Psoas muscle (tissue), 8 donors: ENCODE results near the gene TMEM135. TPM values are rescaled to one million over a fixed set of nuclear protein-coding genes. Genes with fewer than 3 reads are reported as not detected.

Source experiments
- ATAC-seq, 4 donors: fragments of 200-7000 bp; cut with Tn5 transposase; one replicate each; pipeline ENCODE4 v1.9.1; 2020; ENCODE audit warnings: moderate library complexity in 3 of 4, mild to moderate bottlenecking in 2 of 4
- DNase-seq, 2 donors: peaks; one replicate each; pipeline ENCODE4 v3.0.0-alpha.2; 2020
- H3K27ac ChIP-seq: fragments of 200-600 bp; one replicate; pipeline ENCODE4 v1.8.0; 2022
- H3K27me3 ChIP-seq, 3 donors: fragments of 200-600 bp in 1 of 3; one replicate each; pipeline versions ENCODE4 v1.6.1 to v1.8.0; 2013 to 2022; ENCODE audit warnings: low read length in 2 of 3, mild to moderate bottlenecking in 2 of 3, moderate library complexity in 1 of 3; ENCODE audit not compliant: insufficient read depth in 3 of 3
- H3K36me3 ChIP-seq, 2 donors: fragments of 200-600 bp in 1 of 2; one replicate each; pipeline versions ENCODE4 v1.6.1 to v1.8.0; 2013 to 2022; ENCODE audit warnings: low read depth in 1 of 2, mild to moderate bottlenecking in 1 of 2, moderate library complexity in 1 of 2; ENCODE audit not compliant: insufficient read depth in 1 of 2
- H3K4me1 ChIP-seq: fragments of 200-600 bp; one replicate; pipeline ENCODE4 v1.8.0; 2022
- H3K4me3 ChIP-seq: fragments of 200-600 bp; one replicate; pipeline ENCODE4 v1.8.0; 2022; ENCODE audit warnings: mild to moderate bottlenecking
- H3K9me3 ChIP-seq: fragments of 200-600 bp; one replicate; pipeline ENCODE4 v1.8.0; 2022
- whole genome bisulfite sequencing, 3 donors: extraction: QIAGEN DNeasy Blood & Tissue Kit; methylation state at CpG; one replicate each; pipeline versions ENCODE4 v1.1.6 to v1.1.7; 2013; 5-methylcytosine and 5-hydroxymethylcytosine counted together
- intact Hi-C, 2 donors: fragments of 100-400 bp; cut with DNase I; formaldehyde crosslinking; loops; one replicate each; pipeline versions ENCODE4 v1.11.0 to v1.14.2; 2022
- polyA plus RNA-seq, 3 donors: library from polyadenylated mRNA; stranded (reverse); fragments of 200-250 nt; gene quantifications; one replicate each; pipeline ENCODE4 v1.2.3, GENCODE V29; 2013
- total RNA-seq, 4 donors: library from RNA; stranded (reverse); fragmentation: NEBNext Ultra II Directional in 2 of 4; extraction: Animal tissue kit (Norgen Biotek cat#: 25700) in 2 of 4; gene quantifications; one replicate each; pipeline versions ENCODE4 v1.2.1 to v1.2.4, GENCODE V29; 2021 to 2023
- TF ChIP-seq, protein P1 (sequence below): fragments of 200-600 bp; IDR thresholded peaks from one replicate; pipeline ENCODE4 v1.8.0; 2022; ENCODE audit warnings: antibody characterized with exemption
- donor health status: healthy with polysubstance abuse.
- donor health status: DM: no; HTN: no; CAD: no; lungs with moderate emphysema.
- donor health status: Bipolar disorder and iron deficiency.
- donor health status: healthy.
- donor health status: DM: yes; HTN: yes; CAD: no.
- donor health status: DM: no; HTN: no; CAD: no.
- donor health status: DM: no; HTN: no; CAD: no.
- donor health status: DM: yes; HTN: yes; CAD: no.

TMEM135 gene
- total and polyA plus RNA-seq, 7 donors, result 4.1 to 26.6 (median 9.4) TPM

DNA sequence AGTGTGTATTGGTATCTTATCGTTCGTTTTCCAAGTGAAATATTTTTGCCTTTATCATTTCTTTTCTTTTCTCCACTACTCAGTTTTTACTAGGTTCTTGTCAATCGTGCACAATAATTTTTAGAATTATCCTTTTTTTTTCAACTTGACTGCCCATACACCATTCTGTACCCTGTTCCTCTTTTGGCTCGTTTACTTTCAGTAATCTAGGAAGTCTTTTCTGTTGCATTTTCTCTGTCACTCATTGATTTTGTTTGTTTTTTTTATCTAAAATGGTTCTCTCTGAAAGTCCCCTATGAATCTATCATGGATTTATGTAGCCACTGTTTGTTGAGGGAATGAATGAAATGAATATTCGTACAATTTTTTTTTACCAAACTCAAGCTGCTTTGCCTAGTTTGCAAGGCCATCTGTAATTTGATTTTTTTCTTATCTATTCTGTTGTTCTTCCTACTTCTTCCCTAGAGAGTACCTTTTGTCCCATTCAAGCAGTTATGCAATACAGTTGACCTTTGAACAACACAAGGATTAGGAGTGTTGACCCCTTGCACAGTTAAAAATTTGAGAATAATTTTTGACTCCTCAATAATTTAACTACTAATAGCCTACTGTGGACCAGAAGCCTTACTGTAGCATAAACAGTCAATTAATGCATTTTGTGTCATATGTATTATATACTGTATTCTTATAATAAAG, 166.3 kb downstream of the TMEM135 start:
- no peaks in the 10 kb centered on the region for H3K9me3 ChIP-seq
- no peak for ATAC-seq
- WGBS, 3 donors, result 78 to 89% (median 88%) methylated on average over 5 of the region's 5 CpGs
- no peaks in the 10 kb centered on the region for H3K27me3 ChIP-seq
- no peak overlapping the region for H3K27ac ChIP-seq
- peaks cover 4% of the 10 kb centered on the region for H3K4me1 ChIP-seq
- H3K4me3 ChIP-seq, result no peak overlapping the region
- TF ChIP-seq, protein P1, sequence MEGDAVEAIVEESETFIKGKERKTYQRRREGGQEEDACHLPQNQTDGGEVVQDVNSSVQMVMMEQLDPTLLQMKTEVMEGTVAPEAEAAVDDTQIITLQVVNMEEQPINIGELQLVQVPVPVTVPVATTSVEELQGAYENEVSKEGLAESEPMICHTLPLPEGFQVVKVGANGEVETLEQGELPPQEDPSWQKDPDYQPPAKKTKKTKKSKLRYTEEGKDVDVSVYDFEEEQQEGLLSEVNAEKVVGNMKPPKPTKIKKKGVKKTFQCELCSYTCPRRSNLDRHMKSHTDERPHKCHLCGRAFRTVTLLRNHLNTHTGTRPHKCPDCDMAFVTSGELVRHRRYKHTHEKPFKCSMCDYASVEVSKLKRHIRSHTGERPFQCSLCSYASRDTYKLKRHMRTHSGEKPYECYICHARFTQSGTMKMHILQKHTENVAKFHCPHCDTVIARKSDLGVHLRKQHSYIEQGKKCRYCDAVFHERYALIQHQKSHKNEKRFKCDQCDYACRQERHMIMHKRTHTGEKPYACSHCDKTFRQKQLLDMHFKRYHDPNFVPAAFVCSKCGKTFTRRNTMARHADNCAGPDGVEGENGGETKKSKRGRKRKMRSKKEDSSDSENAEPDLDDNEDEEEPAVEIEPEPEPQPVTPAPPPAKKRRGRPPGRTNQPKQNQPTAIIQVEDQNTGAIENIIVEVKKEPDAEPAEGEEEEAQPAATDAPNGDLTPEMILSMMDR, result no peak
- no peak for DNase-seq
- no peaks in the 10 kb centered on the region for H3K36me3 ChIP-seq
- intact Hi-C loops, result no loop called here

DNA sequence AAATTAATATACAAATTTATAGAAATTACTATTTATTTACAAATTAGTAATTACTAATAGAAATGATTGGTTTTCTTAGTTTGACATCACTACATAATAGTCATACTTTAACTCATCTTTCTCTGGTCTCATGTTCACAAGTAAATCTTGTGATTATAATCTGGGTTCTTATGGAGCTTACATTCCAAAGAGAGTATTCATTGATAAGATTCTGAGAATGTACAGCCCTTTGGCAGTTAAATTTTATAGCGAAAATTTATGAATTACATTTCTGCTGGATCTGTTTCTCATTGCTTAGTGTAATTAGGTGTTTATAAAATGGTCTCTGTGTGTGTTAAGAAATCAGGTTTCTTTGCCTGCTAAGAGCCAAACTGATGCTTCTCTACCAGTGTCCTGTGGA, 175.2 kb downstream of the TMEM135 start:
- intact Hi-C loops, result no loop called here
- DNase-seq, result no peak

DNA sequence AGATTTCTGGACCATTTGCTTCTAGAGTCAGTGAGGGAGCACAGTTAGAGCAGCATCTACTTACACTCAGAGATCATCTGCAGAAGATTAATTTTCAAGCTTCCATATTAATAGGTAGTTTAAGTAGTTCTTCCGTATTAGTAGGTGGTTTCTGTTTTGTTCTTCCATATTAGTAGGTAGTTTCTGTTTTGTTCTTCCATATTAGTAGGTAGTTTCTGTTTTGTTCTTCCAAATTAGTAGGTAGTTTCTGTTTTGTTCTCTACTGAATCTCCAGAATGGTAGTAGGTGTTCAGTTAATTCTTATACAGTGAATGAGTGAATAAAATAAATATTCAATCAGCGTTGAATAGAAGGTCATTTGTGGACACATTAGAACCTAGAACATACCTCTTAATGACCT, 175.7 kb downstream of the TMEM135 start:
- WGBS, 3 donors, result 92 to 97% (median 92%) methylated on average over 2 of the region's 2 CpGs
- no peak overlapping the region for H3K27ac ChIP-seq
- no peaks in the 10 kb centered on the region for H3K36me3 ChIP-seq
- no peaks in the 10 kb centered on the region for H3K4me1 ChIP-seq
- H3K9me3 ChIP-seq, result no peaks in the 10 kb centered on the region
- no peaks in the 10 kb centered on the region for H3K27me3 ChIP-seq
- DNase-seq (no peak), ATAC-seq (no peak)
- TF ChIP-seq, protein P1, result no peak
- intact Hi-C loops, result no loop called here
- H3K4me3 ChIP-seq, result no peak overlapping the region

More for the DNA sequence above, 175.2 kb downstream of the TMEM135 start:
- Histone ChIP-seq H3K4me1 (no peaks in the 10 kb centered on the region), H3K27ac (no peak overlapping the region), H3K9me3 (no peaks in the 10 kb centered on the region), H3K27me3 (no peaks in the 10 kb centered on the region), H3K4me3 (no peak overlapping the region), H3K36me3 (no peaks in the 10 kb centered on the region)
- TF ChIP-seq, protein P1, result no peak
- WGBS, 3 donors, result 86 to 88% (median 87%) methylated on average over 1 of the region's 1 CpG
- no peak for ATAC-seq

DNA sequence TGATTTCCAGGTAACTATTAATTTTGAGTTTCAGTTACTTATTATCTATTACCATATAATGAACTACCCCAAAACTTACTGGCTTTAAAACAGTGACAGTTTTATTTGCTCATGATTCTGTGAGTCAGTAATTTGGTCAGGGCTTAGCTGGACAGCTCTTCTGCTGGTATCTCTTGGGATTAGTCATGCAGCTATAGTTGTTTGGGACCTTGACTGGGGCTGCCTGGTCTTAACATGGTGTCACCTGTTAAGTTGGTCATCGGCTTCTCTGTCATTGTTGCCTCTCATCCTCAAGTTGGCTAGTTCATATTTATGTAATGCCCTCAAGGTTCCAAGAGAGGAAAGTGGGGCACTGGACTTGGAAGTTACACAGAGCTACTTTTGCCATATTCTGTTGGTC, 177.5 kb downstream of the TMEM135 start:
- no peaks in the 10 kb centered on the region for H3K4me1 ChIP-seq
- peak in 3 of 4 donors; percentile 53 to 95 (median 86) for ATAC-seq

More for the DNA sequence above, 177.5 kb downstream of the TMEM135 start:
- intact Hi-C loops, result no loop called here
- H3K27me3 ChIP-seq, result no peaks in the 10 kb centered on the region
- DNase-seq, result no peak
- no peak overlapping the region for H3K27ac ChIP-seq
- TF ChIP-seq, protein P1, result no peak
- H3K4me3 ChIP-seq, result no peak overlapping the region
- H3K36me3 ChIP-seq, result no peaks in the 10 kb centered on the region
- 57 to 93% (median 88%) methylated on average over 1 of the region's 1 CpG for WGBS, 3 donors
- H3K9me3 ChIP-seq, result no peaks in the 10 kb centered on the region
